Choroid plexus epithelial cell (primary cell): ENCODE results near the gene PSMG3.
"Not testable (repeated sequence)": the region's sequence is repeated elsewhere in the genome, so short reads cannot be mapped to it uniquely, and the experiment has no call there.

Experiments
- DNase-seq: peaks from one replicate; pipeline ENCODE4 v3.0.0-alpha.2; 2010; ENCODE audit warnings: low read depth
- H3K4me3 ChIP-seq: 2 replicates; pipeline ENCODE4 v1.5.1; 2011; ENCODE audit warnings: low read depth, mild to moderate bottlenecking, control low read depth, low read length, moderate library complexity
- TF ChIP-seq, protein P1 (sequence below): conservative IDR thresholded peaks from 2 replicates; pipeline ENCODE4 v1.5.1; 2011; ENCODE audit warnings: low read depth, mild to moderate bottlenecking, control low read depth, inconsistent platforms, low read length, moderate library complexity

PSMG3 gene

DNA sequence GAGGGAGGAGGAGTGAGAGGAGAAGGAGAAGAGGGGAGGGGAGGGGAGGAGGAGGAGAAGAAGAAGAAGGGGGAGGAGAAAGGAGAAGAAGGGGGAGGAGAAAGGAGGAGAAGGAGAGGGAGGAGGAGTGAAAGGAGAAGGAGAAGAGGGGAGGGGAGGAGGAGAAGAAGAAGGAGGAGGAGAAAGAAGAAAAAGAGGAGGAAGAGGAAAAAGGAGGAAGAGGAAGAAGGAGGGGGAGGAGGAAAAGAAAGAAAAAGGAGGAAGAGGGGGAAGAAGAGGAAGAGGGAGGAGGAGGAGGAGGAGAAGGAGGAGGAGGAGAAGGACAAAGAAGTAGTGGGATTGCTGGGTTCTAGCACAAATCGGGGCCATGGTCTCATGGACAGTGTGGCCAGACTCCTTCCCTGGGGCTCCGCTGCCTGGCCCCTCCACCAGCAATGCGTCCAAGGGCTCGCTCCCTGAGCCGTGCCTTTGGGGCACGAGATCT, 43.5 kb downstream of the PSMG3 start:
- peak overlapping the region; percentile 16 for H3K4me3 ChIP-seq
- TF ChIP-seq, protein P1, sequence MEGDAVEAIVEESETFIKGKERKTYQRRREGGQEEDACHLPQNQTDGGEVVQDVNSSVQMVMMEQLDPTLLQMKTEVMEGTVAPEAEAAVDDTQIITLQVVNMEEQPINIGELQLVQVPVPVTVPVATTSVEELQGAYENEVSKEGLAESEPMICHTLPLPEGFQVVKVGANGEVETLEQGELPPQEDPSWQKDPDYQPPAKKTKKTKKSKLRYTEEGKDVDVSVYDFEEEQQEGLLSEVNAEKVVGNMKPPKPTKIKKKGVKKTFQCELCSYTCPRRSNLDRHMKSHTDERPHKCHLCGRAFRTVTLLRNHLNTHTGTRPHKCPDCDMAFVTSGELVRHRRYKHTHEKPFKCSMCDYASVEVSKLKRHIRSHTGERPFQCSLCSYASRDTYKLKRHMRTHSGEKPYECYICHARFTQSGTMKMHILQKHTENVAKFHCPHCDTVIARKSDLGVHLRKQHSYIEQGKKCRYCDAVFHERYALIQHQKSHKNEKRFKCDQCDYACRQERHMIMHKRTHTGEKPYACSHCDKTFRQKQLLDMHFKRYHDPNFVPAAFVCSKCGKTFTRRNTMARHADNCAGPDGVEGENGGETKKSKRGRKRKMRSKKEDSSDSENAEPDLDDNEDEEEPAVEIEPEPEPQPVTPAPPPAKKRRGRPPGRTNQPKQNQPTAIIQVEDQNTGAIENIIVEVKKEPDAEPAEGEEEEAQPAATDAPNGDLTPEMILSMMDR = no peak
- DNase-seq = no peak

DNA sequence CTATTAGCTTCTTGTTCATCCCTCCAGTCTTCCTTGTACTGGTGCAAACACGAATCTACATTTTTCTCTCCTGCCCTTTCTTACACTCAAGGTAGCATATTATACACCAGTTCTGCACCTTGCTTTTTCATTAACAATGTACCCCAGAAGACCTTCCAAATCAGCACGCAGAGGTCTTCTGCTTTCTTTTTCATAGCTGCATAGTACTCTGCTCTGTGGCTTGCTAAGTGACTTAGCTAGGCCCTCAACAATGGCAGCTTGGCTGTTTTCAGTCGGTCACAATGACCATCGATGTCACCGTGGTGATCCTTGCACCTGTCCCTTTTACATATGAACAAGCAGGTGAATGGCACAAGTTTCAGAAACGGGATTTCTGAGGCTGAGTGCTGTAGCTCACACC, 44.4 kb downstream of the PSMG3 start:
- TF ChIP-seq, protein P1 = no peak
- no peak overlapping the region for H3K4me3 ChIP-seq
- no peak for DNase-seq

DNA sequence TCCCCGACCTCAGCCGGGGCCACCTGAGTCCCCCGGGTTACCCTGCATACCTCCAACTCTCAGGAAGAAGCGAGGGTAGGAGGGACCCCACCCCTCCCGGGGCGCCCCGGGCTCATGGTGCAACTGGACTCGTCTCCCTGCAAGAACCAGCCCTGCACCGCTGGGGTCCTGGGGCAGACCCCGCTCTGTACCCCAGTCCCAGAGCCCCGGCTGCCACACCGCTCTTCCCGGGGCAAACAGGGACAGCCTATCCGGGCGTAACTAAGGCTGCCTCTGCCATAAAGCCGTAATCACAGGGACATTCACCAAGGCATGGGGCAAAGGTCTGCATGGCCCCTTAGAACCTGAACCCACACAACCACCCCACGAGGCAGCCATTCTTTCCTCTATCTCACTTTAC, 46.0 kb downstream of the PSMG3 start:
- TF ChIP-seq, protein P1 = no peak
- no peak for DNase-seq
- no peak overlapping the region for H3K4me3 ChIP-seq

DNA sequence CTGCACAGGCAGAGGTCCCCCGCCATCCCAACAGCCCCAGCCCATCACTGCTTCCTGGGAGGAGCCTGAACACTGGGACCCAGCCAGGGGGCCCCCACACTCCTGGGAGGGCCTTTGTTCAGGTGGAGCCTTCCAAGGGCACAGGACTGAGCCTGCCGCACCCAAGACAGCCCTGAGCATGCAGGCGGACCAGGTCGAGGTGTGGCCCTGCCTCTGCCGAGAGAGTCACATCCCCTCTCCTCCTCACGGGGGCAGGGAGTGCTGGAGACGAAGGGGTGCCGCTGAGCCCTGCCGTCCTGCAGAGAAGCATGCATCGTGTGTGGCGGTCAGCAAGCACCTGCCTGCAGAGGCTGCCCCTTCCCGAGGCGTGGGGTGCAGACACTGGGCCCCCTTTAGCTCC, 46.6 kb downstream of the PSMG3 start:
- TF ChIP-seq, protein P1 = no peak
- H3K4me3 ChIP-seq = no peak overlapping the region
- no peak for DNase-seq

DNA sequence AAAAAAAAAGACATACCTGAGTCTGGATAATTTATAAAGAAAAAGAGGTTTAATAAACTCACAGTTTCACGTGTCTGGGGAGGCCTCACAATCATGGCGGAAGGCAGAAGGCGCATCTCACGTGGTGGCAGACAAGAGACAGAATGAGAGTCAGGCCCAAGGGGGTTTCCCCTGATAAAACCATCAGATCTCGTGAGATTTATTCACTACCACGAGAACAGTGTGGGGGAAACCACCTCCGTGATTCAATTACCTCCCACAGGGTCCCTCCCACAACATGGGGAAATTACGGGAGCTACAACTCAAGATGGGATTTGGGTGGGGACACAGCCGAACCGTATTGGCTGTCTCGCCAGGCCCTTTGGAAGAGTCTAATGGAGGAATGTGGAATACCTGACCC, 48.4 kb downstream of the PSMG3 start:
- TF ChIP-seq, protein P1 = no peak
- no peak overlapping the region for H3K4me3 ChIP-seq
- DNase-seq = no peak

DNA sequence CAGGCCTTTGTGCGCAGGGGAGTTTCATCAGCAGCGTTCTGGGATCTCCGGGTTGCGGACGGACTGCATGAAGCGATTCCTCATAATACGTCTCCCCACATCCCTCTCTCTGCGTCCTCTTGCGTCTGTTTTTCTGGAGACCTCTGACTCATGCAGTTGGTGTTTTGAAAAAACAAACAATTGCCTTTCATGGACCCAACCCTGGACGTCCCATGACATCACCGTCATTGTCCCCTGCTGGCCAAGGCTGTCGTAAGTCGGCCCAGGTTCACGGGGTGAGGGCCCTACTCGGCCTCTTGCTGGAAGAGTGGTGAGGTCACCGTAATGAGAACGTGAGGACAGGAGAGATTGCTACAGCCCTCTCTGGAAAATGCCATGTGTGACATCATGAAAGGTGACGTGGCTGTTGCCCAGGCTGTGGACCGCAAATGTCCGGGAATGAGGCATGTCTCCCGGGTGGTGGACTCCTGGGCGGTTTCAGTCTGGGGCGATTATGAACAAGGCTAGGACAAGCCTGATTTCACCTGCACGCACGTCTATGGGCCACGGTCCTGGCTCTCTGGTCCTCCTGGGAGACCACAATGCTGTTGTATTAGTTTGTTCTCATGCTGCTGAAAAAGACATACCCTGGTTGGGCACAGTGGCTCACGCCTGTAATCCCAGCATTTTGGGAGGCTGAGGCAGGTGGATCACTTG, 49.1 kb downstream of the PSMG3 start:
- TF ChIP-seq, protein P1 = no peak
- peak; percentile 99 for DNase-seq

DNA sequence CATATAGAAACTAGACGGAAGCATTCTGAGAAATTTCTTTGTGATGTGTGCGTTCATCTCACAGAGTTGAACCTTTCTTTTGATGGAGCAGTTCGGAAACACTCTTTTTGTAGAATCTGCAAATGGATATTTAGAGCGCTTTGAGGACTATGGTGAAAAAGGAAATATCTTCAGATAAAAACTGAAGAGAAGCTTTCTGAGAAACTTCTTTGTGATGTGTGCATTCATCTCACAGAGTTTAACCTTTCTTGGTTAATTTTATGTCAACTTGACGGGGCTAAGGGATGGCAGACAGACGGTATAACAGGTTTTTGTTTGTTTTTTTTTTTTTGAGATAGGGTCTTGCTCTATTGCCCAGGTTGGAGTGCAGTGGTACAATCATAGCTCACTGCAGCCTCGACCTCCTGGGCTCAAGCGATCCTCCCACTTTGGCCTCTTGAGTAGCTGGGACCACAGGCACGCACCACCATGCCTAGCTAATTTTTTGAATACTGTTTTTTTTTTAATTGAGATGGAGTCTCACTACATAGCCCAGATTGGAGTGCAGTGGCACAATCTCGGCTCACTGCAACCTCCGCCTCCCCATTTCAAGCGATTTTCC, 50.4 kb downstream of the PSMG3 start:
- not testable (repeated sequence) for H3K4me3 ChIP-seq, DNase-seq

More for the DNA sequence above, 49.1 kb downstream of the PSMG3 start:
- H3K4me3 ChIP-seq = no peak overlapping the region
